CD4-positive, alpha-beta T cell treated with Interleukin-1 beta for 1 hour (primary cell): ENCODE data around the gene DPH2.

Experiments used
- DNase-seq, 2 donors: peaks; one replicate each; pipeline ENCODE4 v3.0.0-alpha.2; 2020 to 2022

The DPH2 gene

DNA sequence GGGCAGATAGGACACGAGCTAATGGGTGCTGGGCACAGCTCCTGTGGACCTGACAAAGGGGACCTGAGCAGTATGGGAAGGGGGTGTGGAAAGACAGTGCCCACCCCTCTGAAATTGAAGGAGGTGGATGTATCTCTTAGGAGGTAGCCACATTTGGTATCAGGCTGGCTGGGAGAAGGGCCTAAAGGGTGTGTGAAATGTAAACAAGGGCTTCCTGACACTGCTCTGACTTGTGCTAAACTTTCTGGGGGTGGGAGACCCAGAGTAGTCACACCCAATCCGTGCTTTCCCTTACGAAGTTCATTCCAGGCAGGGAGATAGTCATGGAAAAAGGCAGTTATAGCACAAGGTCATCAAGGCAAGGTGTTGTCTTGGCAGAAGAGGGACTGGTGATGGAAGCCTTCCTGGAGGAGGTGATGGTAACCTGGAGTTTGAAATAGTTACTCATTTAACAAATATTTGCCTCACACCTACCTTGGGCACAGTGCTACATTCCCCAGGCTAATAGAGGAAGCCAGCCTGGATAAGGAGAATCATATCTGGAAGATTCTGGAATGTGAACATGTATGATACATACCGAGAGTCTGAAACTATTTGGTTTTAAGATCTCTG lies 16.3 kb downstream of the DPH2 start:
- DNase-seq: no peak

DNA sequence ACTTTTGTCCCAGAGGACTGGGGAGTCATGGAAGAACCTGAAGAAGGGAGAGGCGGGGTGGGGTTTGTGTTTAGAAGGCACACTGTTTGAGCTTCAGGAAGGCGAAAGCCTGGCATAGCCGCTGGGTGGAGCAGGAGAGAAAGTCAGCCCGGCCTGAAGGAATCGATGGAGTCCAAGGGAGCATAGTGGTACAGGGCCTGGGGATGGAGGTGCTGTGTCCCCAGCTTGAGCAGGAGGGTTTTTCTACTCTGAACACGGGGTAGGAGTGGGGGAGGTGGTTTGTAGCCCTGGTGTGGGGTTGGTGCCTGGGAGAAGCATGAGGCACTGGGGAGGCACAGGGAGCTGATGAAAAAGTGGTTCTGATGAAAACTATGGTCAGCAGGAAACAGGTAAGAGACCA lies 16.9 kb downstream of the DPH2 start:
- DNase-seq: no peak

DNA sequence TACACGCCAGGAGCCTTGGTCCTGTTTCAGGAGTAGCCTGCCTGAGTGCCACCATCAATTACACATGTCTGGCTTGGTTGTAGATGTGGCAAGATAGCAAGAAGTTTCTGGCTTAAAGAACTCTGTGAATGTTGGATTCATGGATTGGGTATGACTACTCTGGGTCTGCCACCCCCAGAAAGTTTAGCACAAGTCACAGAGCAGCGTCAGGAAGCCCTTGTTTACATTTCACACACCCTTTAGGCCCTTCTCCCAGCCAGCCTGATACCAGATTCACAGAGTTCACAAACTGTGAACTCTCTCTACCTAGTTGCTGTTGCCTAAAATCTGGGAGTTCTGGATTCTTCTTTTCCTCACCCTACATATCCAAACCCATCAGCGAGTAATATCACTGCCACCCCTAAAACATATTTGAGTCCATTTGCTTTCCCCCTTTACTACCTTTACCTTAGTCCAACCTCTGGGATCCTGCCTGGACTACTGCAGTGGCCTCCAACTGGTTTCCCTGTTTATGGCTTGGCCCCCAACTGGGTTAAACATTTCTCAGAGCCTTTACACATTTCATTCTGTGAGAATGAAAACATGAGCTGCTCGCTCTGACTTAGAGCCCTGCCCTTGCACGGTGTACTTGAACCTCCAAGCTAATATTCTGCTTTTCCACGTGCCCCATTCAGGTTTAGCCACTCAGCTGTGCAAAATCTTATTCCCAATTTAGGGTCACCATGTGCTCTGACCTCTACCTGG lies 17.5 kb downstream of the DPH2 start:
- DNase-seq: no peak

DNA sequence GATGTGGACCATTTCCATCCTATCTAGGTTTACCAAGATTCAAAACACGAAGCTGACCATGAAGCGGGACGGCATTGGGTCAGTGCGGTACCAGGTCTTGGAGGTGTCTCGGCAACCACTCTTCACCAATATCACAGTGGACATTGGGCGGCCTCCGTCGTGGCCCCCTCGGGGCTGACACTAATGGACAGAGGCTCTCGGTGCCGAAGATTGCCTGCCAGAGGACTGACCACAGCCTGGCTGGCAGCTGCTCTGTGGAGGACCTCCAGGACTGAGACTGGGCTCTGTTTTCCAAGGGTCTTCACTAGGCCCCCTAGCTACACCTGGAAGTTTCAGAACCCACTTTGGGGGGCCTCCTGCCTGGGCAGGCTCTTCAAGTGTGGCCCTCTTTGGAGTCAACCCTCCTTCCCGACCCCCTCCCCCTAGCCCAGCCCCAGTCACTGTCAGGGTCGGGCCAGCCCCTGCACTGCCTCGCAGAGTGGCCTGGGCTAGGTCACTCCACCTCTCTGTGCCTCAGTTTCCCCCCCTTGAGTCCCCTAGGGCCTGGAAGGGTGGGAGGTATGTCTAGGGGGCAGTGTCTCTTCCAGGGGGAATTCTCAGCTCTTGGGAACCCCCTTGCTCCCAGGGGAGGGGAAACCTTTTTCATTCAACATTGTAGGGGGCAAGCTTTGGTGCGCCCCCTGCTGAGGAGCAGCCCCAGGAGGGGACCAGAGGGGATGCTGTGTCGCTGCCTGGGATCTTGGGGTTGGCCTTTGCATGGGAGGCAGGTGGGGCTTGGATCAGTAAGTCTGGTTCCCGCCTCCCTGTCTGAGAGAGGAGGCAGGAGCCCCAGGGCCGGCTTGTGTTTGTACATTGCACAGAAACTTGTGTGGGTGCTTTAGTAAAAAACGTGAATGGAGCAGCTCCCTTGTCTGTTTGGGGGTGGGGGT lies 20.7 kb downstream of the DPH2 start:
- no peak for DNase-seq

DNA sequence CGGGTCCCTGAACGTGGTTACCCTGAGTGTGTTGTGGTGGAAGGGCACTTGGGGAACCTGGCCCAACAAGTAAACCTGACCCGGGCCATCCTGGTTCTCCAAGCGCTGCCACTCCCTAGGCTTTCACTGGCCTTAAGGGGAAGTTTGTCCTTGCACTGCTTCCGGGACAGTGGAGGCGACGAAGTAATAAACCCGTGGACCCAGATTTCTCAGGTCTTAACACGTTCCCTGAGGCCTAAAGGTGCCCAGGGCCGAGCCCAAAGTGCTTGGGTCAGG lies 21.3 kb downstream of the DPH2 start:
- DNase-seq: no peak

DNA sequence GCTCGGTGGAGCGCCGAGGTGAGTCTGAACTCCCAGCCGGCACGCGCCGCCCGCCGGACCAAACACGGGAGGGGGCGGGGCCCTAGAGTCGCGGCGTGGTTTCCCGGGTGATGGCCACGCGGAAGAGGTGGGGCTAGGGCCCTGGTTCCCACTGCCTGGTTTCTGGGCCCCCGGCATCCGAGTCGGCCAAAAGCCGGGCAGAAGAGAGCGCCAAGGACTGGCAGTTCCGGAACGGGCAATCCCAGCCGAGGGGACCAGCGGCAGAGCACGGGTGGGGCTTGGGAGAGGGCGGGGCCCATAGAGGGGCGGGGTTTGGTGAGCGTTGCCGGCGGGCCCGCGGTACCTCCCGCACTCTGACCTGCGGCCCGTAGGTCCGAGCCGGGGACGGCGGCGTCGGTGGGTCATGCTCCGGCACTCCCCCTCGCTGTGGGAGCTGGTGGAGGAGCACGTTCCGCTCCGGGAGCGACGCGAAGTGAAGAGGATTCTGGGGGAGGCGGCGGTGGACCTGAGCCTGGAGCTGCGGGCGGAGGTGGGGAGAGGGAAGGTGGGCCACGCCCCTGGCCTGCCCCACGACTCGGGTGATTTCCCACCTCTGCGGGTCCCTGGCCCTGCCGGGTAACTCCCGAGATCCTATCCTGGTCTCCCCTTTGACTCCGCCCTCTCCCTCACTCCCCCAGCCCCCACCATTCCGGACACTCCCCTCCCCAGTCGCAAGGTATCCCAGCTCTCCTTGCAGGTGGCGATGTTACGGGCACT lies 21.8 kb downstream of the DPH2 start, which contains the start of gene CCDC24:
Gene CCDC24, plus strand, starts transcription at position 124 of the 756 bp plus-strand sequence. Its CDS starts 280 bp downstream, at position 404.
- DNase-seq: peak; percentile 75 to 80

DNA sequence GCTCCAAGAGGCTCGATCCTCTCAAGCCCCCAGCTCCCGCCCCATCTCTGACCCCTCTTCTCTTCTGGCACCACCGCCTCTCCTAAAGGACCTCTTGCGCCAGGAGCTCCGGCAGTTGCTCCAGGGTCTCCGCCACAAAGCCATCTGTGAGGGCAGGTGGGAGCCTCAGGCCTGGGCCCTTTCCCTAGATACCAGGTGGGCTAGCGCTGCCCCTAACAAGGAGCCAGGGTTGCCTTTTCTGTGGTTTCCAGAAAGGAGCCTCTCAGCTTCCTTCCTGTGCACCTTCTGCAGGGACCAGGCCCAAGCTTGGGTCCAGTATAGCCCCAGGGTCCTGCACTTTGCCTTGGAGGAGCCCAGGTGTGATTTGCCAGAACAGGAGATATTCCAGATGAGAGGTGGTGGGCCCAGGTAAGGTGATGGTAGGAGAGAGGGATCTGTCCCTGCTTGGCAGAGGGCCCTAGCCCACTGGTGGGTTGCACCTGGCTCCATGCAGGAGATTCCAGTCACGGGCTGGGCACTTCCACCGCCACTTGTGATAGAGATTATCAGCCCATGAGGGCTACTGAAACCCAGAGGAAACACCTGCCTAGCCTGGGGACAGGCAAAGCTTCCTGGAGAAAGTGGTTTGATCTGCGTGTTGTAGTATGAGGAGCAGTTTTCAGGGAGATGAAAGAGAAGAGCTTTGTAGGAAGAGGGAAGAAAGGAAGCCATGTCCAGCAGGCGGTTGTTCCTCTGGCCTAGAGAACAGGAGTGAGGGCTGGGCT lies 22.6 kb downstream of the DPH2 start:
- no peak for DNase-seq

DNA sequence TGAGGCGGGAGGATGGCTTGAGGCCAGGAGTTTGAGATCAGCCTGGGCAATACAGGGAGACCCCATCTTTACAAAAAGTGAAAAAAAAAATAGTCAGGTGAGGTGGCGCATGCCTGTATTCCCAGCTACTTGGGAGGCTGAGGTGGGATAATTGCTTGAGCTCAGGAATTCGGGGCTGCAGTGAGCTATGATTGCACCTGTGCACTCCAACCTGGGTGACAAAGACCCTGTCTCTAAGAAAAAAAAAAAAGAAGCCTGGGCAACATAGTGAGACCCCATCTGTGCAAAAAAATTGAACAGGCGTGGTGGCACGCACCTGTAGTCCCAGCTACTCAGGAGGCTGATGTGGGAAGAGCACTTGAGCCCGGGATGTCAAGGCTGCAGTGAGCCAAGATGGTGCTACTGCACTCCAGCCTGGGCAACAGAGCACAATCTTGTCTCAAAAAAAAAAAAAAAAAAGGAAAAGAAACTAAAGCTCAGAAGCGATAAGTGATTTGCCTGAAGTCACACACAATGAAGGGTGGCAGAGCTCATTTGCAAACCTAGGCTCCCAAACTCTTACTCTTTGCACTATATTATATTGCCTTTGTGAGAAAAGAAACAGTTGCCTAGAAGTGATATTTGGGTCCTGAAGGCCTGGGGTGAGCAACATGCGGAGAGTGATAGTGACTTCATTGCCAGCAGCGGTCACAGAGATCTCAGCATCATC lies 23.6 kb downstream of the DPH2 start:
- no peak for DNase-seq

DNA sequence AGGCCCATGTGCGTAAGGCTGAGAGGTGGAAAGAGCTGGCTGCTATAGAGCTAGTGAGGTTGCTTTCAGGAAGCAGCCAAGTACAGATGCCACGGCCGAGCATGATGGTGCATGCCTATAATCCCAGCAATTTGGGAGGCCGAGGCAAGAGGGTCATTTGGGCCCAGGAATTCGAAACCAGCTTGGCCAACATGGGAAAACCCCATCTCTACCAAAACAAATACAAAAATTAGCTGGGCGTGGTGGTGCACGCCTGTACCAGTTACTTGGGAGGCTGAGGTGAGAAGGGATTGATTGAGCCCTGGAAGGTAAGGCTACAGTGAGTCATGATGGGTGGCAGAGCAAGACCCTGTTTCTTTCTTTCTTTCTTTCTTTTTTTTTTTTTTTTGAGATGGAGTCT lies 24.3 kb downstream of the DPH2 start:
- no peak for DNase-seq

DNA sequence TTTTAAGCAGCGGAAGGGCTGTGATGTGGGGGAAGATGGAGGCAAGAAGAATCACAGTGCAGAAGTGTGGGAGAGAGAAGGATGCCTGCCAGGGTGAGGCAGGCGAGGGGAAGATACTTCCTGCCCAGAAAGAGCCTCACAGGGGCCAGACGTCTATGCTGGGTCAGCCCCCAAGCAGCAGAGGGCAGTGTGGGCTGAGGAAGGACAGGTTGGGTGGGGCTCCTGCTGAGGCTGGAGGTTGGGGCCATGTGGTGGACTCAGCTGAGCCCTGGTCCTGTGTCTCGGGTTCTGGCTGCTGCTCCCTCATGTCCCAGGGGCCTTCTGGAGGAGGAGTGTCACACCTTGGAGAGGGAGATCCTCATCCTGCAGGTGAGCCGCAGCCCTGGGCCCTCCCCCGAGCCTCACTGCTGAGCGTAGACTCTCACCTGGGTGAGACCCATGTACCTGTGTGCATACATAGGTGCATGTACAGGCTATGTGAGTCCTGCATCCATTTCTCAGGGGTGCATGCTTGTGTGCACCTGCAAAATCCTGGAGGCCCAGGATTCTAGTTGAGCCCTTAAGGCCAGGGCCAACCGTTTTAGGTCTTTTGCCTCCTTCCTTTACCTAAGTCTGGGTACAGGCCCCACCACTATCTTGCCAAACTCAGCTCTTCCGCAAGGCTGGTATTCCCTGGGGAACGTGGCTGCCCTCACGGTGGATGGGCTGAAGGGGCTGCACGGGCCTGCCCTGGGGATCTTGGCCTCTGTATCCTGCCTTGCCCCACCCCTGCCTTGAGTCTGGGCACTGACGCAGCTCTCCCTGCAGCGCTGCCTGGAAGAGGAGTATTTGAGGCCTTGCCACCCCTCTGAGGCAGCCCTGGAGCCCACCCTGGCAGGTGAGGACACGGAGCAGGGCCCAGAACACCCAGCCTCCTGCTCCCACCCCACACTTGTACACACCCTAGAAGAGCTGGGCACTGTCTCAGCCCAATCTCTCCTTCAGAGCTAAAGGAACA lies 25.3 kb downstream of the DPH2 start:
- DNase-seq: no peak

DNA sequence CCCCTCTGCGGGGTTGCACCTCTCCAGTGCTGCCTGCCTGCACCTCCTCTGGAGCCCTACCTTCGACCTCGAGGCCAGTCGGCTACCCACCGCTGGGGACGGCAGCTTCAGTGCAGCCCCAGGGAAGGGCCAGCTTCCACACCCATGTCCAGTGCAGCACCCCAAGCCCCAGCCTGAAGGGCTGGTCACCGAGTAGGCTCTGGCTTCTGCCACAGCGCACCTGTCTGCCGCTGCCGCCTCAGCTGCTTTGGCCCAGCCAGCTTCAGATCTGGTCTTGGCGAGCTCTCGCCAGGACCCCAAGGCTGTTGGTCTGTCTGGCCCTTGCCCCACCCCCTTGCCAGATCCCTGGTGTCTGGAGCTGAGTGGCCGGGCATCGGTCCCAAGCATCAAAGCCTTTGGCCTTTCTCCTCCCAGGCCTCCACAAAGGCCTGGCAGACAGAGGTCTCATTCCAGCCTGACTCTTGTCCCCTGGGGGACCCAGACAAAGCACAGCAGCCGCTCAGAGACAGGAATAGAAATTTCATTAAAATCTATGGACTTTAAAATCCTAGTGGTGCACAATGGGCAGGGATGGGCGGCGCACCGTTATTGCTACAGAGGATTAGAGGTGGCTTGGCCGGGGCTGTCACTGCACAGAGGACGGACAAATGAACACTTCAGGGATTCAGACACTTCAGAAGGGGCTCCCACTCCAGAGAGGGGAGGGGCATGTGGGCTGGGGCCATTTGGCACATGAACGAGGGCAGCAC lies 26.3 kb downstream of the DPH2 start:
- DNase-seq: no peak

DNA sequence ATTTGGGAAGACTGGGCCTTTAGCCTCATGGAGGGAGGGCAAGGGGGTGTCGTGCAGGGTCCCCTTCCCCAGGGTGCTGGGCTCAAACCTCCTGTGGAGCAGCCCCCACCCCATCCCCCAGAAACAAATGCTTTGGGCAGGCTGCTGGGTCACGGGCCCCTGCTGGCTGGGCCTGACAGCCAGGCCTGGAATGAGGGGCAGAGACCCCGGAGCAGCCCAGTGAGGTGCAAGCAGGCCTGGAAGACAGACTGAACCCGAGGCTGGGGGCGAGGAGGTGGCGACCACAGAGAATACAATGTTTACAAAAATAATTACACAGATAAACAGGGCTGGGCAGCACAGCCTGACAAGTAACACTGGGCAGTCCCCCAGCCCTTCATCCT lies 26.9 kb downstream of the DPH2 start:
- no peak for DNase-seq

DNA sequence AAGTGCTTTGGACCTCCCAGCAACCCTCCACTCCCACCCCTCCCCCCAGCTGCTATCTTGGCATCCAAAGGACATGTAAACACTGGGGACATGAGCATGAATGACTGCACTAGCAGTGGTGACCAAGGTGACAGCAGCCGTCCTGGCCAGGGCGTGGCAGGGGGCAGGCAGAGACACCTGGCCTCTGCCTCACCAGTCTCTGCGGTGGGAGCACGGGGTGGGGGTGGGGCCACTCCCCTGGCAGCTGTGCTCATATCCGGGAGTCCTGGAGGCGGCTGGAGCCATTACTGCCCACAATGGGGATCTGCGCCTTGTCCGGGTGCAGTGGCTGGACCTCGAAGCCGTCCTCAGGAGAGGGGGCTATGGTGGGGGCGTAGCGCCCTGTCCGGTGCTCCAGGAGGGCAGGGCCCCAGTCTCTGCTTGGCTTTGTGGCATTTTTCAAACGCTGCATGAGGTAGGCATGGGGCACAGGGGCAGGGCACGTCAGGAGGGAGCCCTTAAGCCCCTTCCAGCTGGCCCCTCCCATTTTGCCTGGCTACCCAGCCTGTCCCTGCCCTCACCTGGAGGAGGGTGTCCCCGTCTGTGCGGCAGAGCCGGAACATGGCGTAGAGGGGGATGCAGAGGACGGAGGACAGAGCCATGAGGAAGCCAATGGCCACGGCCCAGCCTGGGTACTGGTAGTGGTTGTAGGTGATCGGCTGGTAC lies 27.6 kb downstream of the DPH2 start:
- DNase-seq: no peak

DNA sequence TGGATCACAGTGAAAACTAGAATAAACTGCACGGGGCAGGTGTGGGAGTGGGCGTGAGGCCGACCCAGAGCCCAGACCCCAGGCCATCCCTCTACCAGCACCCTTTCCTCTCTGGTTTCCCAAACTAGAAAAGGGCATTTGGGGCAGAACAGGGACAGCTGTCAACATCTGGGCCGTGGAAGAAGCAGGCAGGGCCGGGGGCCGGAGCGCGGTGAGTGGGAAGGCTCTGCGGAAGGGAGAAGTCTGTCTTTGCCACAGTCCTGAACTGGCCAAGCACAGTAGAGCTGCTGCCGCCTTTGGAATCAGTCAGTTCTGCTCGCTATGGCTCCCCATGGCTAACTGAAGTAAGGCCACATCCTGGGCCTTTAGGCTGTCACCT lies 28.2 kb downstream of the DPH2 start:
- no peak for DNase-seq

DNA sequence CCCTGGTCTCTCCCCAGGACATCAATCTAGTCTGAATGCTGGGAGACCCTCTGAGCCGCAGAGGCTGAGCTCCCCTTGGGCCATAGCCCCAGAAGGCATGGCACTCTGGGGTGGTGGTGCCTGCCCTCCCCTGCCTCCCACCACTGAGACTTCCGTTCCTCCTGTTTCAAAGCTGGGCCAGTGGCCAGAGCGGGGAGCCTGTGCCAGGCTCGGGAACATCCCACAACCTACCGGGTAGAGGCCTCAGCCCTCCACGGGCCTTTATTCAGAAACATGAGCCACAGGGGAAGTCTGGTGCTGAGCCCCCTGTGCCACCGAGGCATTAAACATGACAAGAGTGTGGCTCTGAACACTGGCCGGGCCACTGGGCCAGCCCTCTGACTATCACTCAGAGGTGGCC lies 29.6 kb downstream of the DPH2 start:
- DNase-seq: no peak

DNA sequence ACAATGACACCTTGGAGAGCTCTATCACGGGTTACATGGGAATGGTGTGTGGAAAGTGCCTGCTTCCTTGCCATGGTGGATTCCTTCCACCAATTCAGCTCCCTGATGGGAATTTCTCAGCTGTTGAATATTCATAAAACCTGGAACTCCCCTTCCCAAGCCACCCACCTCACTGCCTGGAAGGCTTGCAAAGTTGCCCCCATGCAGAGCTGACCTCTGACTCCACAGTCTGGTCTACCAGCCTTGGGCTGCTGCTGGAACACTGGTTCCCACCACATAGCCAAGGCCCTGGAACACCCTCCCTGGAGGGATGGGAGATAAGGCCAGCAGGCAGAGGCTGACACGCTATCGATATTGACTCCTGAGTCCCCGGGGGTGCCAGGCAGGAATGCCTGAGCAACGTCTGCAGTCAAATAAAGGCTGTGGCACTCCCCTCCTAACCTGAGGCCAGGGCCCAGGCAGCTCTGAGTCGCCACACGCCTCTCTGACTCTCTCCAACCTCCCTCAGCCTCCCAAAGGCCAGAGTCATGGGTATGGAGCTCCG lies 30.4 kb downstream of the DPH2 start:
- DNase-seq: no peak

DNA sequence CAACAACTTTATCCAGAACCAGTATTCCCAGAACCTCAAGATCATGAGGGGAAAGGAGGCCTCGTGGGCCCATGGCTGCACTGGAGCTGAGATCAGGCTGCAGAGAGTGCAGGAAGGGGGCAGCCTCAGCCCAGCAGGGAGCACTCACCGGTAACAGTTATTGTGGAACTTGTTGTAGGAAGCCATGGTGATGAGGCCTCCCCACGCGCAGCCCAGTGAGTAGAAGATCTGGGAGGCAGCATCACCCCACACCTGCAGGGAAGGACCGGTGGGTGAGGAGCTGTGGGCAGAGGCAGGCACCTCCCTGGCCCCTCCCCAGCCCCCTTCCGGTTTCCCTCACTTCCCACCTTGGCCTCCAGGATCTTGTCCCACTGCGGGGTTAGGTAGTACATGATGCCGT lies 32.4 kb downstream of the DPH2 start:
- no peak for DNase-seq

DNA sequence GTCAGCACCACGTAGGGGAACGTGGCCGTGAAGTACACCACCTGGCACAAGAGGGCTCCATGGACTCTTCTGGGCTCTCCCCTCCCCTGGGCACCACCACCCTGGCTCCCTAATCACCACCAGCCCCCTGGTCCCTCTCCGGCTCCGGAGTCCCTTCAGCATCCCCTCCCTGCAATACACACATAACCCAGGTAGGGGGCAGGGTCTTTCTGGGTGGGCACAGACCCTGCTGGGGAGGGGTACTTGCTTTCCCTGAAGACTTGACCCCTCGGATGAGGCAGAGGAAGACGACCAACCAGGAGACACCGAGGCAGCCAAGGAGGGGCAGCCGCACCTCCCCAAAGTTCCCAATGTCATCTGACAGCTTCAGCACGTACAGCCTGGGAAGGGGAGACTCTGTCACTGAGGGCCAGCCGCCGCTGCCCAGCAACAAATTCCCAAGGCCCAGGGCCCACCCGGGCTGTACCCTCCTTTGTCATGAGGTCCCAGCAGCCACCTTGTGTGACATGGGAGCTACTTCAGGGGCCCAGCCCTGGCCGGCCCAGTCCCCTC lies 32.9 kb downstream of the DPH2 start:
- DNase-seq: no peak
